ENCODE data around the gene SIGLEC8.

DNA sequence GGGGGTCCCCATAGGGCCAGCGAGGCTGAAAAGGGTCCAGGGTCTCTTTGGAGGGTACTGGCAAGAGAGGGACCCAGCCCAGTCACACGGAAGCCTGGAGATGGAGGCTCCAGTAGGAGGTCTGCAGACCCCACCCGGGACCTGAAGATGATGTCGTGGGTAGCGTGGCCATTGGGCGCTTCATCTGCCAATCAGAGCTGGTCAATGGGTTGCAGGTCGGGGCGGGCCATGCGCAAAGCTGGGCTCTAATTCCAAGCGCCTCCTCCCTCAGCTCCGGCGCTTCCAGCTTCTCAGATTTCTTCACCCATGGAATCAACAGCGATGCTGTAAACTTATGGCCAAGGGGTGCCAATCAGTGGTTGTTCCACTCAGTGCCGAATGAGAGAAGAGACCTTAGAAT, 32.4 kb upstream of the SIGLEC8 start:
- TF ChIP-seq, protein P1, sequence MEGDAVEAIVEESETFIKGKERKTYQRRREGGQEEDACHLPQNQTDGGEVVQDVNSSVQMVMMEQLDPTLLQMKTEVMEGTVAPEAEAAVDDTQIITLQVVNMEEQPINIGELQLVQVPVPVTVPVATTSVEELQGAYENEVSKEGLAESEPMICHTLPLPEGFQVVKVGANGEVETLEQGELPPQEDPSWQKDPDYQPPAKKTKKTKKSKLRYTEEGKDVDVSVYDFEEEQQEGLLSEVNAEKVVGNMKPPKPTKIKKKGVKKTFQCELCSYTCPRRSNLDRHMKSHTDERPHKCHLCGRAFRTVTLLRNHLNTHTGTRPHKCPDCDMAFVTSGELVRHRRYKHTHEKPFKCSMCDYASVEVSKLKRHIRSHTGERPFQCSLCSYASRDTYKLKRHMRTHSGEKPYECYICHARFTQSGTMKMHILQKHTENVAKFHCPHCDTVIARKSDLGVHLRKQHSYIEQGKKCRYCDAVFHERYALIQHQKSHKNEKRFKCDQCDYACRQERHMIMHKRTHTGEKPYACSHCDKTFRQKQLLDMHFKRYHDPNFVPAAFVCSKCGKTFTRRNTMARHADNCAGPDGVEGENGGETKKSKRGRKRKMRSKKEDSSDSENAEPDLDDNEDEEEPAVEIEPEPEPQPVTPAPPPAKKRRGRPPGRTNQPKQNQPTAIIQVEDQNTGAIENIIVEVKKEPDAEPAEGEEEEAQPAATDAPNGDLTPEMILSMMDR (IDR thresholded peaks at IDR 0.05) = no peak
- TF ChIP-seq POLR2AphosphoS5 (IDR thresholded peaks at IDR 0.05; ENCODE audit: insufficient read depth in 1 of 2, low read depth in 1 of 2) (no peak), POLR2A (IDR thresholded peaks at IDR 0.05) (no peak)
